Sigmoid colon (tissue), 7 donors: ENCODE data around the gene PDE6D. TPM values are rescaled to one million over a fixed set of nuclear protein-coding genes. Genes with fewer than 3 reads are reported as not detected.

Experiments used
- DNase-seq: peaks from one replicate; pipeline ENCODE4 v3.0.0-alpha.2; 2019
- H3K27ac ChIP-seq, 4 donors: fragments of 200-600 bp; sonication (generic); one replicate each; pipeline ENCODE4 v1.5.1; 2016 to 2019; ENCODE audit warnings: mild to moderate bottlenecking in 1 of 4
- H3K27me3 ChIP-seq, 3 donors: fragments of 200-600 bp; sonication (generic); one replicate each; pipeline ENCODE4 v1.5.1; 2019; ENCODE audit warnings: mild to moderate bottlenecking in 1 of 3
- H3K36me3 ChIP-seq, 4 donors: fragments of 200-600 bp; sonication (generic); one replicate each; pipeline ENCODE4 v1.5.1; 2016 to 2019
- H3K4me1 ChIP-seq, 4 donors: fragments of 200-600 bp; sonication (generic); one replicate each; pipeline ENCODE4 v1.5.1; 2017 to 2019
- H3K4me3 ChIP-seq, 4 donors: fragments of 200-600 bp; sonication (generic); one replicate each; pipeline ENCODE4 v1.5.1; 2017 to 2019; ENCODE audit warnings: mild to moderate bottlenecking in 2 of 4, moderate library complexity in 1 of 4
- H3K9me3 ChIP-seq, 4 donors: fragments of 200-600 bp in 3 of 4; sonication (generic) in 3 of 4; one replicate each; pipeline versions ENCODE4 v1.5.1 to v1.6.1; 2013 to 2019
- EP300 ChIP-seq, 4 donors: sonication (generic); formaldehyde crosslinking; IDR thresholded peaks; one replicate each; pipeline ENCODE4 v1.6.1; 2017; ENCODE audit warnings: antibody characterized with exemption in 4 of 4
- POLR2A ChIP-seq, 2 donors: fragments of 450-650 bp; IDR thresholded peaks; one replicate each; pipeline ENCODE4 v1.6.1; 2016; ENCODE audit warnings: antibody characterized with exemption in 2 of 2, mild to moderate bottlenecking in 2 of 2, moderate library complexity in 2 of 2
- POLR2AphosphoS5 ChIP-seq, 4 donors: sonication (generic); formaldehyde crosslinking; IDR thresholded peaks; one replicate each; pipeline ENCODE4 v1.6.1; 2017; ENCODE audit warnings: antibody characterized with exemption in 4 of 4
- WGBS, 2 donors: extraction: QIAGEN DNeasy Blood & Tissue Kit; methylation state at CpG; one replicate each; pipeline ENCODE4 v1.1.7; 2013; 5-methylcytosine and 5-hydroxymethylcytosine counted together
- intact Hi-C: fragments of 100-400 bp; cut with DNase I; formaldehyde crosslinking; loops from one replicate; pipeline ENCODE4 v1.15.1; 2023
- polyA plus RNA-seq, 3 donors: library from polyadenylated mRNA; stranded (reverse); fragments of 200-250 nt; gene quantifications; one replicate each; pipeline ENCODE4 v1.2.3, GENCODE V29; 2013
- small RNA-seq, 3 donors: library from RNA; depleted of rRNA; stranded (forward); fragments of <200 nt; gene quantifications; one replicate each; pipeline ENCODE3, GENCODE V24; 2016
- total RNA-seq, 4 donors: library from RNA; depleted of rRNA; stranded (reverse); fragments of >200 nt; gene quantifications; one replicate each; pipeline ENCODE4 v1.1.0, GENCODE V29; 2016
- TF ChIP-seq, protein P1 (sequence below), 4 experiments: fragments of 450-650 bp in 3 of 4; fragments of 200-600 bp in 1 of 4; IDR thresholded peaks; one replicate each; pipeline ENCODE4 v1.5.1; 2016 to 2019; ENCODE audit warnings: antibody characterized with exemption in 4 of 4, mild to moderate bottlenecking in 3 of 4, moderate library complexity in 2 of 4
- donor health status: healthy with polysubstance abuse.
- donor health status: Bipolar disorder and iron deficiency.
- donor health status: healthy.

PDE6D gene
- total and polyA plus RNA-seq, 7 donors = 19.9 to 44.9 (median 24.6) TPM

DNA sequence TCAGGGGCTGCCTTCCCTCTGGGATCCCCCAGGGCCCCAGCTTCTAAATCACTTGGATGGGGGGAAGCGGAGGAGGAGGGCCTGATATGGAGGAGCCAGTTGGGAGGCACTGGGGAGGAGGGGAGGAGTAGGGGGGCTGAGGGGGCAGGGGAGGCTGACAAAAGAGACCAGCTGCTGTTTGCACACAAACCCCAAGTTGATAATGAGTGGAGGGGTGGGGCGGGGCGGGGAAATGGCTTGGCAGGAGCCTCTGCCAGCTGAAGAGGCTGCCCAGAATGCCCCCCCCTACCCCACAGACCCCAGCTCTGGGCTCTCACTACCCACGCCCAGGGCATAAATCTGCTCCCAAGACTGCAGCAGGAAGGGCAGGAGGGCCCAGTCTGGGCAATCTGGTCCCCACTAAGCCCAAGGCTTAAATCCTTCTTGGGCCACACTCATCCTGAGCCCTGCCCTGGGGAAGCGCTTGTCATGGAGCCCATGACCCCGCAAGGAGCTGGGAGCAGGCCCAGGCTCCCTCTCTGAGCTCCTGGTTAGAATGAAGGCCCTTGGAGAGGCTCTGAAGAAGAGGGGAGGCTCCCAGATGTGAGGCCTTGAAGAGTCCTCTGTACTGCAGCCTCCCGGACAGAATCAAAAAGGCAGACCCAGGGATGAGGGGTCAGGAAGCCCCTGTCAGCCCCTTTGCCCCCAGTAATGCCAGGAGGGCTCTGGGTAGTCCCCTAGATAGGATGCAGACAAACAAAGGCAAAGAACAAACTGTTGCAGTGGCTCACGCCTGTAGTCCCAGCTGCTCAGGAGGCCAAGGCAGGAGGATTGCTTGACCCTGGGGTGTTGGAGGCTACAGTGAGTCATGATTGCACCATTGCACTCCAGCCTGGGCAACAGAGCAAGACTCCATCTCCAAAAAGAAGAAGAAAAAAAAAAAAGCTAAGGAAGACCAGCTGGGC, 97.5 kb downstream of the PDE6D start:
- H3K27me3 ChIP-seq = no peaks in the 10 kb centered on the region
- TF ChIP-seq, protein P1, sequence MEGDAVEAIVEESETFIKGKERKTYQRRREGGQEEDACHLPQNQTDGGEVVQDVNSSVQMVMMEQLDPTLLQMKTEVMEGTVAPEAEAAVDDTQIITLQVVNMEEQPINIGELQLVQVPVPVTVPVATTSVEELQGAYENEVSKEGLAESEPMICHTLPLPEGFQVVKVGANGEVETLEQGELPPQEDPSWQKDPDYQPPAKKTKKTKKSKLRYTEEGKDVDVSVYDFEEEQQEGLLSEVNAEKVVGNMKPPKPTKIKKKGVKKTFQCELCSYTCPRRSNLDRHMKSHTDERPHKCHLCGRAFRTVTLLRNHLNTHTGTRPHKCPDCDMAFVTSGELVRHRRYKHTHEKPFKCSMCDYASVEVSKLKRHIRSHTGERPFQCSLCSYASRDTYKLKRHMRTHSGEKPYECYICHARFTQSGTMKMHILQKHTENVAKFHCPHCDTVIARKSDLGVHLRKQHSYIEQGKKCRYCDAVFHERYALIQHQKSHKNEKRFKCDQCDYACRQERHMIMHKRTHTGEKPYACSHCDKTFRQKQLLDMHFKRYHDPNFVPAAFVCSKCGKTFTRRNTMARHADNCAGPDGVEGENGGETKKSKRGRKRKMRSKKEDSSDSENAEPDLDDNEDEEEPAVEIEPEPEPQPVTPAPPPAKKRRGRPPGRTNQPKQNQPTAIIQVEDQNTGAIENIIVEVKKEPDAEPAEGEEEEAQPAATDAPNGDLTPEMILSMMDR (IDR thresholded peaks at IDR 0.05) = no peak
- TF ChIP-seq POLR2AphosphoS5 (IDR thresholded peaks at IDR 0.05) = no peak
- no peak for TF ChIP-seq POLR2A (IDR thresholded peaks at IDR 0.05)
- no peak for TF ChIP-seq EP300 (IDR thresholded peaks at IDR 0.05)
- peak; percentile 58 for DNase-seq
- no peak overlapping the region for H3K4me3 ChIP-seq
- no peaks in the 10 kb centered on the region for H3K9me3 ChIP-seq
- intact Hi-C loops = loop anchor here (10.0 kb wide), 1 partner anchor 101 kb away; the partner anchor contains the start of genes COPS7B and PDE6D
- H3K4me1 ChIP-seq = peaks cover 0 to 25% (median 15%) of the 10 kb centered on the region in 4 donors
- H3K36me3 ChIP-seq = no peaks in the 10 kb centered on the region
- 65 to 81% methylated on average over 8 of the region's 8 CpGs for WGBS, 2 donors
- no peak overlapping the region for H3K27ac ChIP-seq

DNA sequence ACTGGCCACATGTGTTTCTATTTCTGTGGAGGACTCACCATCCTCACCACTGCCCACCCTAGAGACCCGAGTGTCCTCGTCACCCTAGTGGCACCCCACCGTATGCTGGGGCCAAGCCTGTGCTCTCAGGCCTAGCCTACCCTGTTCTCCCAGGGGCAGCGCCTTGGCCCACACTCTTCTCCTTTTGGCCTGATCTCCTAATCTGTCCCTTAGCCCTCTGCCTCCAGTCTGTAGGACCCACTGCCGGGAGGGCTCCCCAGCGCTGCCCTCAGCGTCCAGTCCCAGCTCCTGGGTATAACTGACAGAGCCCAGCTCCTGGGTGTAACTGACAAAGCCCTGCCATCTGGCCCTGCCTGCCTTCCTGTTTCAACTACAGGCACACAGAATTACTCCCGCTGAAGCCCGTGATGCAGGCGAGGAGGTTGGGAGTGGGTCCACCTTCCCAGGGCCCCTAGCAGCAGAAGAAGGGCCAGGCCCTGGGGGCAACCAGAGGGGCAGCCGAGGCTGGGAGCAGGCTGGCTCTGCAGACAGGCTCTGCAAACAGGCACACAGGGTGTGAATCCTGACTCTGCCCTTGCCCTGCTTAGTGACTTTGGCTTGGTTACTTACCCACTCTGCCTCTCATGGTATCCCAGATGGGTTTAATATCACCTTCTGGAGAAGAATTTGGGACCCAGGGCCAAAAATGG, 98.3 kb downstream of the PDE6D start:
- peak overlapping the region in 1 of 4 donors; percentile 97 for H3K27ac ChIP-seq
- no peak for DNase-seq
- no peak for TF ChIP-seq POLR2AphosphoS5 (IDR thresholded peaks at IDR 0.05)
- TF ChIP-seq, protein P1 (IDR thresholded peaks at IDR 0.05) = no peak
- TF ChIP-seq POLR2A (IDR thresholded peaks at IDR 0.05) = no peak
- TF ChIP-seq EP300 (IDR thresholded peaks at IDR 0.05) = no peak
- peaks cover 0 to 28% (median 17%) of the 10 kb centered on the region in 4 donors for H3K4me1 ChIP-seq
- H3K9me3 ChIP-seq = no peaks in the 10 kb centered on the region
- H3K36me3 ChIP-seq = no peaks in the 10 kb centered on the region
- H3K27me3 ChIP-seq = no peaks in the 10 kb centered on the region
- H3K4me3 ChIP-seq = no peak overlapping the region
- WGBS, 2 donors = 60 to 72% methylated on average over 11 of the region's 11 CpGs
- intact Hi-C loops = loop anchor here (10.0 kb wide), 1 partner anchor 102 kb away; the partner anchor contains the start of genes COPS7B and PDE6D

Small RNA genes within 50 kb of the gene (small RNA-seq; reads per million reads assigned to genes)
- 0 reads per million in 3 donors for gene AC073476.4
- 0 reads per million in 3 donors for gene RF00015

Other genes starting within 250 kb of the PDE6D start
- not detected for gene TEX44, start 188.4 kb downstream of the PDE6D start, total RNA-seq
- not detected for gene TEX44, start 188.4 kb downstream of the PDE6D start, polyA plus RNA-seq
- 1,000 to 10,000 TPM in 2 of 4 donors, 100 to 1,000 TPM in 2; 807 to 1,142 (median 1,007) TPM for gene PTMA, start 72.8 kb downstream of the PDE6D start, total RNA-seq
- 1,000 to 10,000 TPM; 1,787 to 2,683 (median 1,800) TPM for gene PTMA, start 72.8 kb downstream of the PDE6D start, polyA plus RNA-seq
- gene COPS7B, start 5.2 kb upstream of the PDE6D start, total RNA-seq = 10 to 100 TPM; 16.8 to 43.8 (median 24.9) TPM
- gene COPS7B, start 5.2 kb upstream of the PDE6D start, polyA plus RNA-seq = 10 to 100 TPM in 2 of 3 donors, 1 to 10 TPM in 1; 8.1 to 27.8 (median 15.0) TPM
- 1 to 10 TPM in 2 of 4 donors, not detected in 2; 1.9 to 5.6 TPM for gene NPPC, start 145.1 kb upstream of the PDE6D start, total RNA-seq
- 1 to 10 TPM in 1 of 3 donors, under 1 TPM in 1, not detected in 1; 0.60 to 2.8 TPM for gene NPPC, start 145.1 kb upstream of the PDE6D start, polyA plus RNA-seq
- gene DIS3L2, start 180.4 kb upstream of the PDE6D start, total RNA-seq = 10 to 100 TPM; 22.5 to 37.9 (median 30.8) TPM
- 10 to 100 TPM in 1 of 3 donors, 1 to 10 TPM in 2; 8.8 to 17.5 (median 9.0) TPM for gene DIS3L2, start 180.4 kb upstream of the PDE6D start, polyA plus RNA-seq